RWPE1 (cell line): ENCODE data around the gene WDR70.

Experiments
- CTCF ChIA-PET: fragments of 350-600 bp; sonication (Branson Sonifier 250); formaldehyde crosslinking; extraction: SDS; loops from one replicate; lab custom pipeline; 2021; lab: Yijun Ruan, JAX
- POLR2A ChIA-PET: fragments of 400-600 bp; formaldehyde crosslinking; extraction: SDS; loops from one replicate; lab custom pipeline; 2020; ENCODE audit warnings: antibody characterized with exemption; ENCODE audit not compliant: low non-redundant PET; lab: Yijun Ruan, JAX
- DNase-seq: peaks from one replicate; pipeline ENCODE4 v3.0.0; 2012; ENCODE audit warnings: low spot score
- H3K27ac ChIP-seq: fragments of 450-650 bp; 2 replicates; pipeline ENCODE4 v1.5.1; 2017
- TF ChIP-seq, protein P1 (sequence below): fragments of 450-650 bp; conservative IDR thresholded peaks from 2 replicates; pipeline ENCODE4 v1.5.1; 2017; ENCODE audit warnings: low read depth, mild to moderate bottlenecking

The WDR70 gene

DNA sequence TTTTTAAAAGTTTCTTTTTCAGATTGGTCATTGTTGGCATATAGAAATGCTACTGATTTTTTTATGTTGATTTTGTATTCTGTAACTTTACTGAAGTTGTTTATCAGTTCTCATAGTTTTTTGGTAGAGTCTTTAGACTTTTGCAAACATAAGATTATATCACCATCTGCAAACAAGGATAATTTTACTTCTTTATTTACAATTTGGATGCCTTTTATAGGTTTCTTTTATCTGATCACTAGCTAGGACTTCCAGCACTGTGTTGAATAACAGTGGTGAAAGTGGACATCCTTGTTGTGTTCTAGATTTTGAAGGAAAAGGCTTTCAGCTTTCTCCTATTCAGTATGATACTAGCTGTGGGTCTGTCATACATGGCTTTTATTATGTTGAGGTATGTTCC, 170.3 kb downstream of the WDR70 start:
- H3K27ac ChIP-seq, result no peak overlapping the region

DNA sequence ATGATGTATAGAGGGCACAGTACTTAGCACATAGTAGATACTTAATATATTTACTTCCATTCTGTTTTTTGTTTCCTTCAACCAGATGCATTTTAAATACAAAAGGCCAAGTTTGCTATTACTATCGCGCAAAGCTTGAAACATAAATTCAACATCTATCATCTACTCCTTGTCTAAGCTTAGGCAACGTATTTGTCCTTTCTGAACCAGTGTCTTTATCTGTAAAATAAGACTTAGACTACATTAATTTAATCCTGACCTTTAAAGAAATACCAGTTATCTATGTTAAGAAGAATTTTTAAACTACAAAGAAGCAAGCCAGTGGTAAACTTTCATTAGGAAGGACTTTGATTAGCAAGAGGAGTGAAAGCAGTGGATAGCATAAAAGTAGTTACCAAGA, 173.0 kb downstream of the WDR70 start:
- POLR2A ChIA-PET, result no interaction called here
- CTCF ChIA-PET, result no interaction called here
- no peak for DNase-seq

More for the DNA sequence above, 170.3 kb downstream of the WDR70 start:
- ChIA-PET CTCF (no interaction called here), POLR2A (no interaction called here)
- no peak for DNase-seq
- TF ChIP-seq, protein P1, sequence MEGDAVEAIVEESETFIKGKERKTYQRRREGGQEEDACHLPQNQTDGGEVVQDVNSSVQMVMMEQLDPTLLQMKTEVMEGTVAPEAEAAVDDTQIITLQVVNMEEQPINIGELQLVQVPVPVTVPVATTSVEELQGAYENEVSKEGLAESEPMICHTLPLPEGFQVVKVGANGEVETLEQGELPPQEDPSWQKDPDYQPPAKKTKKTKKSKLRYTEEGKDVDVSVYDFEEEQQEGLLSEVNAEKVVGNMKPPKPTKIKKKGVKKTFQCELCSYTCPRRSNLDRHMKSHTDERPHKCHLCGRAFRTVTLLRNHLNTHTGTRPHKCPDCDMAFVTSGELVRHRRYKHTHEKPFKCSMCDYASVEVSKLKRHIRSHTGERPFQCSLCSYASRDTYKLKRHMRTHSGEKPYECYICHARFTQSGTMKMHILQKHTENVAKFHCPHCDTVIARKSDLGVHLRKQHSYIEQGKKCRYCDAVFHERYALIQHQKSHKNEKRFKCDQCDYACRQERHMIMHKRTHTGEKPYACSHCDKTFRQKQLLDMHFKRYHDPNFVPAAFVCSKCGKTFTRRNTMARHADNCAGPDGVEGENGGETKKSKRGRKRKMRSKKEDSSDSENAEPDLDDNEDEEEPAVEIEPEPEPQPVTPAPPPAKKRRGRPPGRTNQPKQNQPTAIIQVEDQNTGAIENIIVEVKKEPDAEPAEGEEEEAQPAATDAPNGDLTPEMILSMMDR, result no peak

DNA sequence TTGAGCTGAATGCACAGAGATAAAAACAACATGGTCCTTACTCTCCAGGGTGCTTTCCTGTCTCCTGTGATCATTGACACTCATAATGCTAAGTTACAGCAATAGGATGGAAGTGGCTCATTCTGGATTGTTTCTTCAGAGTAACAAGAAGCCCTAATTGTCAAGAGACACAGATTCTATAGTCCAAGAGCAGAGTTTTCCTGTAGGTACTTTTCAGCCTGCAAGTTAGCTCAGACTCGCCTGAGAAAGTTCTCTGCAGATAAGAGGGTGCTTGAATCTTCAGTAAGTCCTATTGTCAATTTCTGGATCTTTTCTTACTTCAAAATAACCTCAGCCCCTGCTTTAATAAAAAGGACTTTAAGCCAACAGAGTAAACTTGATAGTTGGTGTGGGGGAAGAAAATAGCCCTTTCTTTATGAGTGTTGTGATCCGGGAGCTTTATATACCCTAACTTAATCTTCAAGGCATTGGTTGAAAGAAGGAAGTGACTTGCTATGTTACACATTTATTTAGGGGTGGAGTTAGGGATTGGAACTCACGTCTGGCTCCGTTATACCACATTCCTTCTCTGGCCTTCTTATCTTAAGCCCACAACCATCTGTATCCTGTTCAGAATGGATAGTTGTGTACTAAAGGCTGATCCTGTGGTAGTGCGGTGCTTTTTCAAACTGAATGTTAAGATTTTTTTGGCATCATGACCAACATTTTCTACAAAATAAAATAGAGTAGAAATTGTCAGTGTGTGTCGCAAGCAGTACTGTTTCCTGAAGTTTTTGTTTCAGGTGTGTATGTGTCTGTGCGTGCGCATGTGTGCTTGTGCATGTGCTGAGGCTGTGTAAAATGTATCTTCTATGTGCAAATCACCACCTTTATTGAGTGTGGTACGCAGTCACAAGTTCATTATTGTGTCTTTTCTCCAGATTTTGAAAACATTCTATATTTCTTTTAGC, 173.9 kb downstream of the WDR70 start:
- no peak for DNase-seq
- ChIA-PET POLR2A (no interaction called here), CTCF (no interaction called here)
- TF ChIP-seq, protein P1, result no peak
- H3K27ac ChIP-seq, result no peak overlapping the region

More for the DNA sequence above, 173.0 kb downstream of the WDR70 start:
- TF ChIP-seq, protein P1, result no peak
- no peak overlapping the region for H3K27ac ChIP-seq

DNA sequence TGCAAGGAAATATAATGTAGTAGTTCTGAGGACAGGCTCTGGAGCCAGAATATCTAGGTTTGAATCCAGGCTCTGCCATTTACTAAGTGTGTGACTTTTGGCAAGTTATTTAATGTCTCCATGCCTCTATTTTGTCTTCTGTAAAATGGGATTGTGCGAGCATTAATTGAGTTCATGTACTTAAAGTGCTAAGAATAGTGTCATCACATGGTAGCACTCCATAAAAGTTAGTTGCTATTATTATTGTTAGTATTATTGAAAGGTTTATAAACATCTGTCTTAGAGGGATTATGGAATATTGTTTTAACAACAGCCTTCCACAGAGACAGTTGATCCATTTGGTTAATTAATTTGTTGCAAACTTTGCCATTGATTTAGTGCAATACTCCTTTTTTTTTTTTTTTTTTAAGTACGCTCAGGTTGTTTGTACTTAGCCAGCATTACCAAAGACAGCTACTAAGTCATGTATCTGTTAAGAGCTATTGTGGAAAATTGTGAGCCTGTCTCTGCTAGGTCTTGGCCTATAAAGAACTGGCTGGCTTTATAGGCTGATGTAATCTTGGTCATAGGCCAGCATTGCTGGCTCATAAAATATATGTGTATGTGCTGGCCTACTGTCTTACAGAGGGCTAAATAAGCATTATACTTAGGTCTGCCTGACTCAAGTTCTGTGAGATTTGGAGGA, 174.7 kb downstream of the WDR70 start:
- no peak for DNase-seq
- CTCF ChIA-PET, result no interaction called here
- POLR2A ChIA-PET, result no interaction called here
- TF ChIP-seq, protein P1, result no peak
- H3K27ac ChIP-seq, result no peak overlapping the region

DNA sequence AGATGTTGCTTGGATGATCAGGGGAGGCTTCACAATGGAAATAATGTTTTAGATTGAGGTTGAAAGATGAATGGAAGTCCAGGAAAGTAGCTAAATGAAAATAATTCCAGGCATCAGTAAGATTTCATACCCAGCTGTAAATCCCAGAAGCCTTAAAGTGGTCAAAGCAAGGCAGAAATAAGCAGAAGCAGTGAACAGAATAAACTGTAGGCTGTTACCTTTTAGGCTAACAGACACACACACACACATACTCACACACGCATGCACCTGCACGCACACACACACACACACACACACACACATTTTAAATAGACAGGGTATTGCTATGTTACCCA, 175.3 kb downstream of the WDR70 start:
- no peak overlapping the region for H3K27ac ChIP-seq
- no peak for DNase-seq
- CTCF ChIA-PET, result interaction anchor here (0.6 kb wide), 1 partner anchor 656 kb away, joined by 6 read pairs; no protein-coding TSS in a partner anchor
- TF ChIP-seq, protein P1, result no peak
- POLR2A ChIA-PET, result no interaction called here

DNA sequence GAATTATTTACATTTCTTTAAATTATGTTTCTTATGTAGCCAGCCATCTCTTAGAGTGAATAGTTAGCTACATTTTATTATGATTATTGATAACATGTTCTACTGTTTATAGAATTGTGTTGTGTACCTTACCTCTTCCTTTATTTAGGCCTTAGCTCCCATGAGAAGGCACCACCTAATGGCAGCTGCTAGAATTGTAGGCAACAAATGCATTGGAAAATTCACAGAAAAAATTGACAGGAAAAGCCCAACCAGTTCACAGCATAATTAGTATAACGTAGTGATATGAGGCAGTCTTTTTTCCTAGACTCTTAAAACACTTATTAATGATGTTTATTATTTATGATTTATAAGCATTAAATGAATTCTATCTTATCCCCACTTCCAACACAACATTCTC, 175.8 kb downstream of the WDR70 start:
- TF ChIP-seq, protein P1, result peak; percentile 56
- POLR2A ChIA-PET, result no interaction called here
- peak; percentile 20 for DNase-seq
- H3K27ac ChIP-seq, result no peak overlapping the region
- CTCF ChIA-PET, result interaction anchor here (0.6 to 0.7 kb wide), 2 partner anchors 197 to 655 kb away, joined by 3 to 6 read pairs; no protein-coding TSS in a partner anchor
